CMK (cell line): ENCODE measurements around the gene PGF.

ENCODE experiments used
- DNase-seq: peaks from one replicate; pipeline ENCODE4 v3.0.0-alpha.2; 2010; ENCODE audit warnings: low read depth

Gene PGF

DNA sequence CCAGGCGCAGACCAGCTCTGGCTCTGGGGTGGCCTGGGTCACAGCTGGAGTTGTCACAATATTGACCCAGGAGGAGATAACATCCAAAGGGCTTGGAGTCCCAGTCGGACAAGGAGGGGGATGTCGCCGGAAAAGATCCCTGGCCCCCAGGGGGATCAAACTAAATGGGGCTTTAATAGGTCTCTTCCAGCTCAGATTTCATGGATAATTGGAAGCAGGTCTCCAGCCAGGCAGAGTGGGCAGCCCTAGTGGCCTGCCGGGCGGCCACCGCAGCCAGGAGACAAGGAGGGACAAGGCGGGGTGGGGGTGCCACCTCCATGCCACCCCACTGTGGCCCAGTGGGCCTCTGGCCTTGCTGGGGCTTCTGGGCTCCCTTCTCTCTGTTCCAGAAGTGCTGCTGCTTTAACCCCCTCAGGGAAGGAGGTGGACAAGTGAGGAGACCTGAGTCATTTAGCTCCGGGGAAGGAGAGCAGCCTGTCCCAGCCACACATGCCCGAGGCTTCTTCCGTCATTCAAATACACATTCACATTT is 23.1 kb upstream of the PGF start:
- no peak for DNase-seq

DNA sequence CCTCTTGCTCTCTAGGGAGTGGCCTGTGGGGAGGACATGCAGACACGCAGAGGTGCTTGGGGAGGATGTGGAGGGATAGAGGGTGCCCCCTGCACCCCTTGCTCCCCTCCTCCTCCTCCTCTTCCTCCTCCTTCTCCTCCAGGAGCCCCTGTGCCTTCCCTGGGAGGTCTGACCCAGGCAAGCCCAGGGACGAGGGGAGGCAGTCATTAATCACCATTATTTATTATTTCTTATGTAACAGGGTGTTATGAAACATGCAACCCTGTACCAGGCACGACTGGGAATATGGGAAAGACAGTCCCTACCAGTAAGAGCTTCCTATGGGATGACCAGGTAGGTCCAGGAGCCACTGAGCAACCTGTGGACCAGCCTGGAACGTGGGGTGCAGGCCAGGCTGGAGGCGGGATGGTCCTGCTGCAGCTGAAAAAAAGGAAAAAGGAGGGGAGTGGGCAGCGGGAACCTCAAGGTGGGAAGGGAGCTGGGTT is 22.5 kb upstream of the PGF start:
- DNase-seq = no peak

GRCh38 chr14:74977164-74977900 is 21.9 kb upstream of the PGF start:
- DNase-seq = no peak

GRCh38 chr14:74976264-74977113 is 21.1 kb upstream of the PGF start:
- DNase-seq = no peak

GRCh38 chr14:74975059-74975810 is 19.8 kb upstream of the PGF start:
- no peak for DNase-seq

- no peak for DNase-seq
These were observed 19.1 kb upstream of the PGF start for GRCh38 chr14:74974364-74975058.

- DNase-seq = no peak
These were observed 18.5 kb upstream of the PGF start for GRCh38 chr14:74973905-74974363.

GRCh38 chr14:74973003-74973653 is 17.7 kb upstream of the PGF start:
- no peak for DNase-seq

- no peak for DNase-seq
These were observed 13.4 kb upstream of the PGF start for GRCh38 chr14:74968811-74969210.

DNA sequence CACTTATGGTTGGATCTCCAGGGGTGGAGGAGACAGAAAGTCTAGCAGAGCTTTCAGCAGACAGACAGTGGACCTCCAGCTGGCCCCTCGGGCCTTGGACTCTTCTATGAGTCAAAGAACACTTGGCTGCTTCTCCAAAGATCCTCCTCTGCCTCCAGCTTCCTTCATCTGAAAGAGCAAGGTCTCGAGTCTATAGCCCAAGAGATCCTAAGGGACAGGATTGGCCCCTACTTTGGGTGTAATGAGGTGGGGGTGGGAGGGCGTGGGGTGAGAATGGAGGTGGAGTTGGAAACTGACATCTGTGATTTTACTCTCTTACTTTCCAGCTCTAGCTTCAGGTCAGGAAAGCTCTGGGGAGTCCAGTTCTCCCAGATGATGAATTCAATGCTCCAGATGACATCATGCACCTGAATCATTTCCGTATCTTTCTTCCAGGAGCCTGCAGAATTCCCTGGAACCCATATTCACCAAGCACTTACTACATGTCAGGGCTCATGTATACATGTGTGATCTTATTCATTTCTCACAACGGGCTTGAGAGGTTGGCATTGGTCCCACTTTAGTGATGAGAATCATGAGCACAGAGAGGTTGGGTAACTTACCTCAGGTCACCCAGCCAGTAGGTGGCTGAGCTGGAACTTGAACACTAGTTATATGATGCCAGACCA is 10.2 kb upstream of the PGF start:
- no peak for DNase-seq

DNA sequence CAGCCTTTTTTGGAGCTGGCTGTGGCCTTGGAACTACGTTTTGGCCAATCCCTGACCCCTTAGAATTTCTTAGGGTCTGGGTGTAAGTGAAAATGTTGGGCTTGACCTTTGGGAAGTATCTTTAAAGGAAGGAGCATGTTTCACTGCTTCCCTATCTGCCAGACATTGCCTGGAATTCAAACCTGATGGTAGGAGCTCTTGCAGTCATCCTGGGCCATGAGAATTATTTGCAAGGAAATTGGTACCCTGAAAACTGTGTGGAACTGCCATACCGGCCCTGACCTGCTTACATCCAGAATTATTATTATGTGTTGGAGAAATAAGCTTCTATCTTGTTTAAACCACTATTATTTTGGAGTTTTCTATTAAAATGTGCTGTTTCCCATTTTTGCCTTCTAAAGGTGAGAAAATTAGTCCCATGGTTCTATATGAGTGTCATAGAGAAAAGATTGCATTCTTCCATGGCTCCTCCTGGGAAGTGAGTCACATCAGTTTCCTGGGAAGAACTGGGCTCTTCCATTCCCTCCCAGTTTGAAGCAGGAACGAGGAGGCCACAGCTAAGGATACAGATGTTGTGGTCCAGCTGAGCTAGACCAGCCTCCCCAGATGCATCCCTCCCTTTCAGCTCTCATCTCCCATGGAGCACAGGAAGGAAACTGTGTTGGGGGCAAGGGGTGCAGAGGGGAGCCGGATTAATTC is 9.5 kb upstream of the PGF start:
- DNase-seq = no peak

- DNase-seq = no peak
These were observed 8.4 kb upstream of the PGF start for GRCh38 chr14:74963705-74964271.

DNA sequence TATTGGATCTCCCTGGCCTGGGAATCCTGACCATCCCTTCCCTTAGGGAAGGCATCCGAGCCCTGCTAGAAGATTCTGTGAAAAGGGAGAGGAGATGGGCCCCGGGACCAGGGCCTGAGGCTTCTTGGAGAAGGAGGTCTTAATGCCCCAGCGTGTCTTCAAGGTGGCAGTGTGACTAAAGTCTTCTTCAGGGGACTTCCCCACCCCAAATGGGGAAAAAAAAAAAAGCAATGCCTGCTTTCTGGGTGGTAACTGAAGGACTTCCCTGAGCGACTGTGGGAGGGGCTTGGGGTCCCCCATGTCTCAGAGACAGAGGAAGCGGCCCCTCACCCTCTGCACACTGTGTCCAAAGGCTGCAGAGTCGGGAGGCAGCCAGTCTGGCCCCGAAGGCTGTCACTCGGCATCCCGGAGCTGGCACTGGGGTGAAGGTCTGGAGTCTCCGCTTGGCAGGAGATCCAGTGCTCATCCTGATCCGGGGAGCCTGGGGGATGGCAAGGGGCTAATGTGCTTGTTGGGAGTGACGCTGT is 7.8 kb upstream of the PGF start:
- no peak for DNase-seq

DNA sequence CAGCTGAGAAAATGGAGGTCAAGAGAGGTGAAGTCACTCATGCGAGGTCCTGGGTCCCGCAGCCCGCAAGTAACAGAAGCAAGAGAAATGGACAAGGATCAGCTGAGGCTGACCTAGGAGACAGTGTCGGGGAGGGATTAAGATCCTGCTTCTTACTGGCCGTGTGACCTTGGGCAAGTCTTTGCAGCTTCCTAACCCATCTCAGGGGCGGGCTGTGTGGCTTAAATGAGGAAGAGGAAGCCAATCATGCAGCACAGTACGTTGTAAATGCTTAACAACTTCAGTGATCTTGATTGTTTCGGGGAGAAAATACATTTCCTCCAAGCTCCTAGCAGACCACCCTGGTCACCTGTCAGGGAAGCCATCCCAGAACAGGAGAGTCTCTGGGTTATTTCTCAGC is 7.1 kb upstream of the PGF start:
- DNase-seq = no peak

DNA sequence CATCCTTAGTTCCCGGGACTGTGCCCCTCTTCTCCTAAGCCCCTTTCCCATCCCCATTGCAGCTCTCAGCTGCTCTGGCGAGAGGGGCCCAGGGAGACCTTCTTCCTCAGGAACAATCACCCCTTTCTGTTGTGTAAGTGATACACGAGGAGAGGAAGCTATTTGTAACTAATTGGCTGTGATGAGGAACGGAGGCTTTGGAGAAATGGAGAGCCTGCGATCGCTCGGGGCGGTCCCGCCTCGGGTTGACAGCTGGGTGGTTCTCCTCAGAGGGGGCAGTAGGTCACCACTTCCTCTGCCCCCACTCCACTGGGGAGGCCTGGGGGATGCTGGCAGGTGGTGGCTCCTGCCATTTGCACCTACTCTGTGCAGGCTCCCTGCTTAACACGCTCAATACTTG is 6.6 kb upstream of the PGF start:
- no peak for DNase-seq

GRCh38 chr14:74961238-74961911 is 6.0 kb upstream of the PGF start:
- no peak for DNase-seq

DNA sequence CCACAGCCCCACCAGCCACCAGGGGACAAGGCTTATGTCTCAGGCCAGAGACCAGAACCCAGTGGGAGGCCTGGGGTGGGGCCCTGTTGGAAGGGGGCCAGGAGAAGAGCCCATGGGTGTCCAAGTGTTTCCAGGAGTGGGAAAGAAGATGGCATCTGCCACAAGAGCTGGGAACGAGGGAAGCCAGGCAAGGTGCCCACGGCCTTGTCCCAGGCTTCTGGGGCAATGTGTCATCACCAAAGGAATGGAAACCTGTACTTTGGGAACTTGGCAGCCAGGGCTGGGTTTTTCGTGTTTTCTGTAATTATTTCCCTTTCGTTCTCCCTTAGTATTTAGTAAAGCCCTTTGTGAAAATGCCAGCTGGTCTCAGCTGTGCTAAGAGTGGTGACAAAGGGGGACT is 5.3 kb upstream of the PGF start:
- no peak for DNase-seq

DNA sequence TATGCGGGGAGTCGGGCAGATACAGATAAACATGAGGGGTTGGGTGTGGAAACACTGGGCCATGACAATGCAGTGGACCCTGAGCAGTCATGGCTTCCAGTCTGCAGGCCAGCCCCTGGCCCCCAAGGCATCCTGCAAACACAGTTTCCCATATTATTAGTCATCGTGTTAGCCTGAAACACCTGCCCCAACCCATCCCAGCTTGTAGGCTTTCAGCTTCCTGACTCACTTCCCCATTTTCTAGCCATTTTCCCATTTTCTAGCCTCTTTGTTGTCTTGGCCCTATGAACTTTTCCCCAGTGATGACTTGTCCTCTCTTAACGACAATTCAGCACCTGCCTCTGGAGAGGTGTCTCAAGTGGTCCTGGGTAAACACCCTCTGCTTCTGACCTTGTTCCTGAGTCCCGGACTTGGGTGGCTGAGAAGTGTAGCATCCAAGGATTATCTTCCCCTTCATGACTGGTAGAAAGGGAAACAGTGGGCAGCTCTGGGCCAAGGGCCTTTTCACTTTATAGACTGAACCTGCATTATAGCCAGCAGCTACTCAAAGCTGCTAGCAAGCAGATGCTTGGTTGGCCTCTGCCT is 4.3 kb upstream of the PGF start:
- DNase-seq = no peak
